AG09309 (cell line): ENCODE data around the gene NDUFB10.

Experiments
- DNase-seq: peaks from one replicate; pipeline ENCODE4 v3.0.0-alpha.2; 2010; ENCODE audit warnings: low read depth
- H3K4me3 ChIP-seq: 2 replicates; pipeline ENCODE4 v1.5.1; 2011; ENCODE audit warnings: mild to moderate bottlenecking, low read depth, low read length, moderate library complexity; ENCODE audit not compliant: control insufficient read depth
- TF ChIP-seq, protein P1 (sequence below): IDR thresholded peaks from 2 replicates; pipeline ENCODE4 v1.5.1; 2011; ENCODE audit warnings: mild to moderate bottlenecking, low read depth, low read length, inconsistent platforms; ENCODE audit not compliant: insufficient read depth, control insufficient read depth; ENCODE audit errors: missing control alignments

NDUFB10 gene

DNA sequence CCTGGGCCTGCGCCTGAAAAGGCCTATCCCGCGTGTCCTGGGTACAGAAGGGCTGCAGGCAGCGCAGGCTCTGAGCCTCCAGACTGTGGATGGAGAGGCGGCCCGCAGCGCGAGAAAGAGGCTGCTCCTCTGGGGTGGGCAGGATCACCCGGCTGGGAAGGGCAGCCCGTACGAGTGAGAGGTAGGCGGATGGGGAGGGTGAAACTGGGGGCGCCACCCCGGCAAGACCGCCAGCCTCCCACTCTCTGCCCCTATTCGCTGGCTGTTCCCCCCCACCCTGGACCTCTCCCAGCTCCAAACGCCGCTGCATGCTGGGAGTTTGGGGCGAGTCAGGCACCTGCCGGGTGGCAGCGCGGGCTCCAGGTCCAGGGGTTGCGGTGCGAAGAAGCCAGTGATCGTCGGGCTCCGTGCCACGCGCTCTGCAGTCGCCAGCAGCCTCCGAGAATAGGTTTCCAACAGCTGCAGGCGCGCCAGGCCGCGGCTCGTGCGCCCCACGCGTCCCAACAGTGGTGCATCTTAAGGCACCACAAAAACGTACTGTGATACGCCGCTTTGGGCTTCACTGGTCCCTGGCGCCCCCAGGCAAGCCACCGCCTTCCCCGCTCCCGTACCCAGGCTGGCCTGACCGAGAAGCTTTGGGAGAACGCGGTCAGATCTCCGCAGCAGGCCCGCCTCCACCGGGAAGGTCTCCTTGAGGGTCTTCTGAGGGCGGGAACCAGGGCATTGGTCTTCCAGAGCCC lies 20.9 kb downstream of the NDUFB10 start:
- DNase-seq, result no peak
- TF ChIP-seq, protein P1, sequence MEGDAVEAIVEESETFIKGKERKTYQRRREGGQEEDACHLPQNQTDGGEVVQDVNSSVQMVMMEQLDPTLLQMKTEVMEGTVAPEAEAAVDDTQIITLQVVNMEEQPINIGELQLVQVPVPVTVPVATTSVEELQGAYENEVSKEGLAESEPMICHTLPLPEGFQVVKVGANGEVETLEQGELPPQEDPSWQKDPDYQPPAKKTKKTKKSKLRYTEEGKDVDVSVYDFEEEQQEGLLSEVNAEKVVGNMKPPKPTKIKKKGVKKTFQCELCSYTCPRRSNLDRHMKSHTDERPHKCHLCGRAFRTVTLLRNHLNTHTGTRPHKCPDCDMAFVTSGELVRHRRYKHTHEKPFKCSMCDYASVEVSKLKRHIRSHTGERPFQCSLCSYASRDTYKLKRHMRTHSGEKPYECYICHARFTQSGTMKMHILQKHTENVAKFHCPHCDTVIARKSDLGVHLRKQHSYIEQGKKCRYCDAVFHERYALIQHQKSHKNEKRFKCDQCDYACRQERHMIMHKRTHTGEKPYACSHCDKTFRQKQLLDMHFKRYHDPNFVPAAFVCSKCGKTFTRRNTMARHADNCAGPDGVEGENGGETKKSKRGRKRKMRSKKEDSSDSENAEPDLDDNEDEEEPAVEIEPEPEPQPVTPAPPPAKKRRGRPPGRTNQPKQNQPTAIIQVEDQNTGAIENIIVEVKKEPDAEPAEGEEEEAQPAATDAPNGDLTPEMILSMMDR, result no peak
- no peak overlapping the region for H3K4me3 ChIP-seq

DNA sequence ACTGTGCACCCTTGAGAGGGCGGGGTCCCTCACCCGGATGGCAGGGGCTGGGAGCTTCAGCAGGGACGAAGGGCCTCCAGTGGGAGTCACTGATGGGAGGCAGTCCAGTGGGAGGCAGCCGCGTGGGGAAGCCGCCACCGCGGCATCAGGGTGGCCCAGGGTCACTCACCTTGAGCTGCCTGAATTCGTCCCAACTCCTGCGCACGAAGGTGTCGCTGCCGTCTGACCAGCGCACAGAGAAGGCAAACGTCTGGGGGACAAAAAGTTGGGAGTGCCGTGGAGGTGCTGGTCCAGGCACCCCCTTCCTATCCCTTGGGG lies 21.4 kb downstream of the NDUFB10 start:
- H3K4me3 ChIP-seq, result no peak overlapping the region
- TF ChIP-seq, protein P1, result no peak
- no peak for DNase-seq

DNA sequence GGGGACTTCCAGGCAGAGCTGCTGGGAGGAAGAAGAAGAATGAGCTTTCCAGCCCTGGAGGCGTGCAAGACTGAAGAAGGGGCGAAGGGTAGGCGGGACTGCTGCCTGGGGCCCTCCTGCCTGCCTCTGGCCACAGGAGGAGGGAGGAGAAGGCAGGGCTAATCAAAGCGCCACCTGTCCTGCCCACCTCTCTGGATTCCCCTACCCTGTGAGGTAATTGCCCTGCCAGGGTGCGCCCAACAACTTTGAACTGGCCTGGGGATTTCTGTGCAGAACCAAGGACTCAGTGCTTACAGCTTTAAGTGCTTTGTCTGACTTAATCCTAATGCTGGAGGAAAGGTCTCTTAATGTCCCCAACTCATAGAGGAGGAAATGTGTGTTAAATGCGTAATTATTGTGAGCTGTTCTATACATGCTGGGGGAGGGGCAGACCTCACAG lies 22.1 kb downstream of the NDUFB10 start, which contains the start of gene NOXO1:
TSS of gene NOXO1 (minus strand) at position 72 of the 439 bp plus-strand sequence. CDS start 290 bp downstream, outside the sequence.
- TF ChIP-seq, protein P1, result no peak
- no peak for DNase-seq
- H3K4me3 ChIP-seq, result no peak within 1 kb of the TSS

DNA sequence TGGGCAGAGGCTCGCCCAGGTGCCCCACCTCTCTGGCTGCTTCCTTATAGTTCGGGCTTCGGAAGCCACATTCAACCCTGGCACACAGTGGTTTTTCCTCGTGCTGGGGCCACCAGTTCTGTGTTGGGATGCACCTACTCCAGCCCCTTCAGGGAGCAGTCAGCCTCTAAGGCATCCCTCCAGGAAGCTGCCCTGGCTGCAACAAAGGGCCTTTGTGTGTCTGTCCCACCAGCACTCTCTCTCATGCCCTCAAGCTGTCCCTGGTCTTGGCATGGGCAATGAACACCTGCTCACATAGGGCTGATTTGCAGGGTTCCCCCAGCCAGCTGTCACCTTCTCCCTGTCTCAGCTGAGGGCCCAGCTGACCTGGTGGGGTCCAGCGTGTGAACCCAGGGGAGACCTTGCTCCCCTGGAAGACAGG lies 22.7 kb downstream of the NDUFB10 start:
- no peak for DNase-seq
- TF ChIP-seq, protein P1, result no peak
- H3K4me3 ChIP-seq, result no peak overlapping the region

DNA sequence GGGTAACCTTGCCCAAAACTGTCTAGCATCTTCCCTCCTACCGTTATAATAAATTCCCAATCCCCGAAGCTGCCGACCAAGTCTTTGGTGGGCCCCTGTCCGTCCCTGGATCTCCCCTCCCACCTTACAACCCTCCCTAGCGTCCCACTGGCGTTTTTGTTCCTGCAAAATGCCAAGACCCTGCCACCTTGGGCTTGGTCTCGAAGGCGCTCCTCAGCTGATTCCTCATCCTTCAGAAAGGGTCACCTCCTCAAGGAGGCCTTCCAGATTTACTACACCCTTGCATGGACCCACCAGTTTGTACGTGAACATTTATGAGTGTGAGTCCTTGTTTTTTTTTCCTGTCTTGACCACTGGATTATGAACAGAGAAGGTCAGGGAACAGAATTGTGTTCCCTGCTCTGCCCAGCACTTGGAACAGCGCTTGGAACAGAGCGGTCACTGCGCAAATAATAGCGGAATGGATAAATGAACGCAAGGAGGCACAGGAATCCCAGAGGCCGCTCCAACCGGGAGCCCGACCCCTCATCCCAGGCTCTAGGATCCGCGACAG lies 23.7 kb downstream of the NDUFB10 start:
- no peak for DNase-seq
- H3K4me3 ChIP-seq, result peak overlapping the region; percentile 52
- TF ChIP-seq, protein P1, result no peak

DNA sequence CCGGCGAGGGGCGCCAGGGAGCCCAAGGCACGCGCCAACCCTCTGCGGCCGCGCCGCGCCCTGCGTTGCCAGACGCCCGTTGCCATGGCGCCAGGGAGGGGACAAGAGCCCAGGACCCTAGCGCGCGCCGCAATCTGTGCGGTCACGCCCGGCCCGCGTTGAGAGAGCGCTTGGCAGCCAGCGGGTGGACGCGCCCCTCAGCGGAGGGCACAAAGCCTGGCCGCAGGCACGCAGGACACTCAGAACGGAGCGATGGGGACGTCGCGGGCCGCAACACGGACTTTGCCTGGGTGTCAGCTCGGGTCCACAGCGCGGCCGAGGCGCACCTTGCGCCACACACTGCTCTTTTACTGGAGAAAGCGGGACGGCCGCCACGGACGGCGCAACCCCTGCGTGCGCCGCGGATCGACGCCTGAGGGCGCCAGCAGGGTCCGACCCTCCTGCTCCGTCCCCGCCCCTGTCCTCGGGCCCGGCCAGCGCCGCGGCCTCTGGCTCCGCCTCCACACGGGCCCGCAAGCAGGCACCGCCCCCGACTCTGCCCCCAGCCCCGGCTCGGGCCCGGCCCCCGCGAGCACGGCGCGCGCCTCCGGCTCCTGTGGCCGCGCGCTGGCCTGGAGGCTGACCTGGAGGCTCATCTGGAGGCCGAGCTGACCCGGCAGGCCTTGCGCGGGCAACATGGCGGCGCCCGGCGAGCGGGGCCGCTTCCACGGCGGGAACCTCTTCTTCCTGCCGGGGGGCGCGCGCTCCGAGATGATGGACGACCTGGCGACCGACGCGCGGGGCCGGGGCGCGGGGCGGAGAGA lies 24.4 kb downstream of the NDUFB10 start, which contains the start of gene GFER:
TSS of gene GFER (plus strand) at position 650 of the 803 bp plus-strand sequence. CDS start at position 676, 26 bp downstream.
- DNase-seq, result peak; percentile 52
- H3K4me3 ChIP-seq, result peak within 1 kb of the TSS; percentile 75
- TF ChIP-seq, protein P1, result peak; percentile 22
